Stimulated activated CD4-positive, alpha-beta T cell treated with anti-CD3 and anti-CD28 coated beads, Interleukin-4, amount 100 ng/mL, for 24 hours (primary cell): ENCODE results near the gene PHACTR2.
A peak's percentile ranks its signal among the peaks of the same experiment; 100 is the strongest.
"Not testable (repeated sequence)": the region's sequence is repeated elsewhere in the genome, so short reads cannot be mapped to it uniquely, and the experiment has no call there.

Experiments
- DNase-seq: peaks from one replicate; pipeline ENCODE4 v3.0.0-alpha.2; 2020

The PHACTR2 gene

GRCh38 chr6:143822584-143823024 lies 144.8 kb downstream of the PHACTR2 start:
- no peak for DNase-seq

- no peak for DNase-seq
Observed at GRCh38 chr6:143823548-143823947, 145.8 kb downstream of the PHACTR2 start.

GRCh38 chr6:143828572-143828971 lies 150.8 kb downstream of the PHACTR2 start:
- no peak for DNase-seq

GRCh38 chr6:143836150-143836549 lies 158.4 kb downstream of the PHACTR2 start:
- no peak for DNase-seq

- no peak for DNase-seq
Observed at GRCh38 chr6:143838395-143838794, 160.6 kb downstream of the PHACTR2 start.

- DNase-seq = no peak
Observed at GRCh38 chr6:143839196-143839595, 161.4 kb downstream of the PHACTR2 start.

- DNase-seq = no peak
Observed at GRCh38 chr6:143840595-143841265, 163.0 kb downstream of the PHACTR2 start.

GRCh38 chr6:143842461-143842901 lies 164.7 kb downstream of the PHACTR2 start:
- no peak for DNase-seq

- peak; percentile 94 for DNase-seq
Observed at GRCh38 chr6:143842902-143843676, 165.3 kb downstream of the PHACTR2 start, which contains the start of gene LTV1. Gene LTV1, plus strand, starts transcription at chr6:143843338. Its CDS starts 140 bp downstream, at chr6:143843478.

GRCh38 chr6:143843677-143843999 lies 165.9 kb downstream of the PHACTR2 start:
- no peak for DNase-seq

- DNase-seq = no peak
Observed at GRCh38 chr6:143844006-143844405, 166.2 kb downstream of the PHACTR2 start.

- DNase-seq = no peak
Observed at GRCh38 chr6:143845033-143845432, 167.3 kb downstream of the PHACTR2 start.

- DNase-seq = not testable (repeated sequence)
Observed at GRCh38 chr6:143851706-143852105, 173.9 kb downstream of the PHACTR2 start.

- DNase-seq = not testable (repeated sequence)
Observed at GRCh38 chr6:143855057-143855456, 177.3 kb downstream of the PHACTR2 start.

- DNase-seq = not testable (repeated sequence)
Observed at GRCh38 chr6:143856762-143857161, 179.0 kb downstream of the PHACTR2 start.

GRCh38 chr6:143857651-143858050 lies 179.9 kb downstream of the PHACTR2 start:
- no peak for DNase-seq

GRCh38 chr6:143859891-143860660 lies 182.3 kb downstream of the PHACTR2 start:
- DNase-seq = no peak

GRCh38 chr6:143863771-143864170 lies 186.0 kb downstream of the PHACTR2 start:
- DNase-seq = no peak

- no peak for DNase-seq
Observed at GRCh38 chr6:143864234-143864633, 186.5 kb downstream of the PHACTR2 start, which contains the start of gene ZC2HC1B. Gene ZC2HC1B, plus strand, starts transcription at chr6:143864474. Its CDS starts 66 bp downstream, at chr6:143864540.

GRCh38 chr6:143867236-143867635 lies 189.5 kb downstream of the PHACTR2 start:
- DNase-seq = no peak

- not testable (repeated sequence) for DNase-seq
Observed at GRCh38 chr6:143868808-143869207, 191.0 kb downstream of the PHACTR2 start.

GRCh38 chr6:143871202-143871730 lies 193.5 kb downstream of the PHACTR2 start:
- not testable (repeated sequence) for DNase-seq

- peak; percentile 14 for DNase-seq
Observed at GRCh38 chr6:143872201-143872600, 194.4 kb downstream of the PHACTR2 start.
